IMR-90 (cell line): ENCODE data around the gene SEC11C. TPM values are rescaled to one million over a fixed set of nuclear protein-coding genes. Genes with fewer than 3 reads are reported as not detected.
"Not testable (repeated sequence)": the region's sequence is repeated elsewhere in the genome, so short reads cannot be mapped to it uniquely, and the experiment has no call there.

Experiments used
- ATAC-seq: fragments of 200-7000 bp; cut with Tn5 transposase; 2 replicates; pipeline ENCODE4 v1.9.1; 2020; ENCODE audit warnings: low read depth, mild to moderate bottlenecking, moderate library complexity
- BruUV-seq: library from RNA; stranded (reverse); fragments of 400-500 nt; replicated peaks from 2 replicates; lab custom pipeline; 2021; lab: Mats Ljungman, UMichigan
- CTCF ChIA-PET: fragments of 300-600 bp; formaldehyde crosslinking; extraction: SDS; loops from one replicate; lab custom pipeline; 2021; ENCODE audit warnings: antibody characterized with exemption; lab: Yijun Ruan, JAX
- POLR2A ChIA-PET: fragments of 300-600 bp; sonication (Branson Sonifier 250); formaldehyde crosslinking; loops from one replicate; lab custom pipeline; 2022; ENCODE audit warnings: antibody characterized with exemption; ENCODE audit not compliant: unreplicated experiment; lab: Charles Lee
- DNase-seq: peaks from one replicate; pipeline ENCODE4 v3.0.0; 2013
- H2AFZ ChIP-seq: replicated peaks from 2 replicates; pipeline ENCODE3; 2013; ENCODE audit warnings: low read length, mild to moderate bottlenecking; ENCODE audit not compliant: poor library complexity
- H2AK5ac ChIP-seq: 2 replicates; pipeline ENCODE4 v1.6.1; 2013; ENCODE audit warnings: low read depth, low read length, inconsistent platforms
- H2AK9ac ChIP-seq: replicated peaks from 2 replicates; pipeline ENCODE3; 2013; ENCODE audit warnings: mild to moderate bottlenecking, low read depth, low read length, moderate library complexity; ENCODE audit not compliant: poor library complexity
- H2BK120ac ChIP-seq: 2 replicates; pipeline ENCODE4 v1.6.1; 2013; ENCODE audit warnings: low read depth, low read length, inconsistent platforms
- H2BK15ac ChIP-seq: 3 replicates; pipeline ENCODE4 v1.6.1; 2013; ENCODE audit warnings: low read depth, low read length, inconsistent platforms
- H2BK20ac ChIP-seq: 2 replicates; pipeline ENCODE4 v1.6.1; 2013; ENCODE audit warnings: low read depth, mild to moderate bottlenecking, inconsistent platforms, low read length, moderate library complexity
- H2BK5ac ChIP-seq: 2 replicates; pipeline ENCODE4 v1.6.1; 2013; ENCODE audit warnings: mild to moderate bottlenecking, low read depth, low read length, inconsistent platforms; ENCODE audit not compliant: poor library complexity, severe bottlenecking
- H3K14ac ChIP-seq: replicated peaks from 2 replicates; pipeline ENCODE4 v1.6.1; 2013; ENCODE audit warnings: low read depth, low read length, inconsistent platforms
- H3K18ac ChIP-seq: 2 replicates; pipeline ENCODE4 v1.6.1; 2013; ENCODE audit warnings: low read depth, low read length, control low read depth
- H3K23ac ChIP-seq: 2 replicates; pipeline ENCODE4 v1.6.1; 2013; ENCODE audit warnings: low read depth, low read length, inconsistent platforms
- H3K27ac ChIP-seq: 2 replicates; pipeline ENCODE4 v1.5.1; 2013; ENCODE audit warnings: mild to moderate bottlenecking, control low read depth, low read length; ENCODE audit not compliant: insufficient read depth
- H3K27me3 ChIP-seq: 2 replicates; pipeline ENCODE4 v1.6.1; 2013; ENCODE audit warnings: low read length; ENCODE audit not compliant: control insufficient read depth, insufficient read depth
- H3K36me3 ChIP-seq: 2 replicates; pipeline ENCODE4 v1.6.1; 2013; ENCODE audit warnings: low read length, mixed read lengths; ENCODE audit not compliant: control insufficient read depth, insufficient read depth
- H3K4ac ChIP-seq: 2 replicates; pipeline ENCODE4 v1.6.1; 2013; ENCODE audit warnings: low read depth, low read length, inconsistent platforms
- H3K4me1 ChIP-seq: 2 replicates; pipeline ENCODE4 v1.6.1; 2013; ENCODE audit warnings: low read length, mixed read lengths; ENCODE audit not compliant: control insufficient read depth, insufficient read depth
- H3K4me2 ChIP-seq: 2 replicates; pipeline ENCODE4 v1.6.1; 2013; ENCODE audit warnings: low read depth, mild to moderate bottlenecking, control low read depth, low read length, moderate library complexity
- H3K4me3 ChIP-seq: 2 replicates; pipeline ENCODE4 v1.5.1; 2013; ENCODE audit warnings: low read depth, mild to moderate bottlenecking, control low read depth, low read length, moderate library complexity; ENCODE audit not compliant: insufficient read depth
- H3K56ac ChIP-seq: 2 replicates; pipeline ENCODE4 v1.6.1; 2013; ENCODE audit warnings: low read length, inconsistent platforms; ENCODE audit not compliant: insufficient read depth; ENCODE audit errors: extremely low read depth
- H3K79me1 ChIP-seq, 2 experiments: 2 replicates each; pipeline ENCODE4 v1.6.1; 2013; ENCODE audit warnings: low read length in 2 of 2, inconsistent platforms in 1 of 2, low read depth in 1 of 2
- H3K9ac ChIP-seq: 2 replicates; pipeline ENCODE4 v1.6.1; 2013; ENCODE audit warnings: low read depth, low read length, control low read depth
- H3K9me1 ChIP-seq: 2 replicates; pipeline ENCODE4 v1.6.1; 2013; ENCODE audit warnings: low read length, inconsistent platforms; ENCODE audit not compliant: insufficient read depth
- H3K9me3 ChIP-seq: 2 replicates; pipeline ENCODE4 v1.6.1; 2013; ENCODE audit warnings: low read length; ENCODE audit not compliant: control insufficient read depth, insufficient read depth
- H4K20me1 ChIP-seq: 2 replicates; pipeline ENCODE4 v1.6.1; 2013; ENCODE audit warnings: low read length, inconsistent platforms; ENCODE audit not compliant: insufficient read depth
- H4K5ac ChIP-seq: 2 replicates; pipeline ENCODE4 v1.6.1; 2013; ENCODE audit warnings: mild to moderate bottlenecking, low read depth, low read length, control low read depth
- H4K8ac ChIP-seq, 2 experiments: 2 replicates each; pipeline ENCODE4 v1.6.1; 2013; ENCODE audit warnings: low read depth in 2 of 2, low read length in 2 of 2, control low read depth in 1 of 2, inconsistent platforms in 1 of 2
- H4K91ac ChIP-seq: 2 replicates; pipeline ENCODE4 v1.6.1; 2013; ENCODE audit warnings: low read depth, low read length, inconsistent platforms; ENCODE audit not compliant: insufficient read depth
- RCOR1 ChIP-seq: IDR thresholded peaks from 2 replicates; pipeline ENCODE4 v1.6.1; 2012; ENCODE audit warnings: mild to moderate bottlenecking, low read length, improper control_type of control experiment; ENCODE audit not compliant: insufficient replicate concordance
- WGBS, 2 experiments: methylation state at CpG; one replicate each; pipeline versions ENCODE4 v1.1.5 to v1.1.7; 2013; ENCODE audit warnings: missing lambda C conversion rate in 2 of 2; ENCODE audit not compliant: insufficient read length in 1 of 2; ENCODE audit errors: extremely low coverage in 2 of 2; 5-methylcytosine and 5-hydroxymethylcytosine counted together
- dilution Hi-C: fragments of 300-500 bp; cut with HindIII; formaldehyde crosslinking; loops from one replicate; pipeline ENCODE4 v1.14.3; 2018; ENCODE audit warnings: low sequenced_read_pairs; ENCODE audit not compliant: unreplicated experiment
- in situ Hi-C: fragments of 300-500 bp; cut with MboI; formaldehyde crosslinking; loops from 3 replicates; pipeline ENCODE4 v1.14.3; 2019; ENCODE audit warnings: low sequenced_read_pairs, inconsistent platforms, mixed read lengths
- intact Hi-C: fragments of 100-400 bp; cut with micrococcal nuclease; formaldehyde crosslinking; loops from 2 replicates; pipeline ENCODE4 v1.10.0; 2022
- polyA plus RNA-seq, 3 experiments: library from polyadenylated mRNA; depleted of rRNA; stranded (reverse); fragments of >200 nt; gene quantifications; 2 replicates each; pipeline ENCODE4 v1.2.3, GENCODE V29; 2012; ENCODE audit warnings: low replicate concordance in 1 of 3
- total RNA-seq: library from RNA; depleted of rRNA; stranded (reverse); fragments of >200 nt; gene quantifications from 2 replicates; pipeline ENCODE4 v1.2.3, GENCODE V29; 2012

The SEC11C gene
- total and polyA plus RNA-seq, 2 of the 4 experiments (the other 2 are of a cell fraction), result 10.6 to 11.9 TPM

- Histone ChIP-seq H3K56ac (no peak overlapping the region), H3K4me1 (no peaks in the 10 kb centered on the region), H3K23ac (no peak overlapping the region), H3K4me3 (no peak overlapping the region), H3K4me2 (no peak overlapping the region), H2AFZ (no peak overlapping the region), H2AK5ac (no peak overlapping the region), H3K36me3 (no peaks in the 10 kb centered on the region), H4K20me1 (0 out of 2 replicates have a peak, but pooled peaks cover 5% of the 10 kb centered on the region), H4K91ac (no peak overlapping the region), H3K14ac (no peak overlapping the region), H3K9me1 (no peaks in the 10 kb centered on the region), H3K79me1 (peaks cover 11 to 22% of the 10 kb centered on the region in 2 experiments; a peak in 3 of 4 replicates), H4K5ac (no peak overlapping the region), H3K9me3 (no peaks in the 10 kb centered on the region), H3K18ac (no peak overlapping the region), H2AK9ac (no peak overlapping the region), H2BK20ac (no peak overlapping the region), H3K27me3 (no peaks in the 10 kb centered on the region), H2BK120ac (no peak overlapping the region), H2BK15ac (no peak overlapping the region), H4K8ac (no peak overlapping the region), H3K27ac (no peak overlapping the region), H2BK5ac (no peak overlapping the region), H3K9ac (no peak overlapping the region), H3K4ac (no peak overlapping the region)
- ATAC-seq (no peak), DNase-seq (no peak)
- 80% methylated on average over 1 of the region's 6 CpGs; no CpG with 5 or more reads in 1 of the 2 experiments for WGBS, 2 experiments
- no peak for TF ChIP-seq RCOR1
- POLR2A ChIA-PET, result no interaction called here
- in situ Hi-C loops, result no loop called here
- intact Hi-C loops, result no loop called here
- CTCF ChIA-PET, result no interaction called here
- dilution Hi-C loops, result no loop called here
- no TSS peak for BruUV-seq
Measured at GRCh38 chr18:59142274-59142673, 2.6 kb downstream of the SEC11C start.

- H3K4ac ChIP-seq, H3K27ac ChIP-seq, H3K9ac ChIP-seq, H3K36me3 ChIP-seq, H3K4me2 ChIP-seq, H2BK20ac ChIP-seq, H4K5ac ChIP-seq, H3K9me3 ChIP-seq, H3K4me3 ChIP-seq, H2BK15ac ChIP-seq, BruUV-seq, H2BK120ac ChIP-seq, H3K18ac ChIP-seq, H3K56ac ChIP-seq, H3K27me3 ChIP-seq, POLR2A ChIA-PET, H2AFZ ChIP-seq, H2AK9ac ChIP-seq, H3K23ac ChIP-seq, in situ Hi-C loops, H4K91ac ChIP-seq, H3K4me1 ChIP-seq, ATAC-seq, DNase-seq, H3K9me1 ChIP-seq, H2BK5ac ChIP-seq, H3K14ac ChIP-seq, intact Hi-C loops, H4K20me1 ChIP-seq, H2AK5ac ChIP-seq, dilution Hi-C loops, H4K8ac ChIP-seq: not testable (repeated sequence)
- H3K79me1 ChIP-seq, result peaks cover 11 to 22% of the 10 kb centered on the region in 2 experiments; a peak in 3 of 4 replicates
- whole genome bisulfite sequencing, 2 experiments, result 87% methylated on average over 3 of the region's 11 CpGs; no CpG with 5 or more reads in 1 of the 2 experiments
- CTCF ChIA-PET, result interaction anchor here (0.7 to 1.4 kb wide), 3 partner anchors 9 to 59 kb away, joined by 3 to 4 read pairs (median 3); no protein-coding TSS in a partner anchor
Measured at GRCh38 chr18:59142800-59143416, 3.2 kb downstream of the SEC11C start.
